Activated CD4-positive, CD25-positive, alpha-beta regulatory T cell treated with anti-CD3 and anti-CD28 coated beads, Interleukin-2, amount 50 U/mL, for 16 hours (primary cell): ENCODE data around the gene CT45A5.
"Not testable (repeated sequence)": the region's sequence is repeated elsewhere in the genome, so short reads cannot be mapped to it uniquely, and the experiment has no call there.

Experiments used
- DNase-seq: peaks from one replicate; pipeline ENCODE4 v3.0.0-alpha.2; 2020; ENCODE audit warnings: low read depth, low spot score

Gene CT45A5, protein sequence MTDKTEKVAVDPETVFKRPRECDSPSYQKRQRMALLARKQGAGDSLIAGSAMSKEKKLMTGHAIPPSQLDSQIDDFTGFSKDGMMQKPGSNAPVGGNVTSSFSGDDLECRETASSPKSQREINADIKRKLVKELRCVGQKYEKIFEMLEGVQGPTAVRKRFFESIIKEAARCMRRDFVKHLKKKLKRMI

DNA sequence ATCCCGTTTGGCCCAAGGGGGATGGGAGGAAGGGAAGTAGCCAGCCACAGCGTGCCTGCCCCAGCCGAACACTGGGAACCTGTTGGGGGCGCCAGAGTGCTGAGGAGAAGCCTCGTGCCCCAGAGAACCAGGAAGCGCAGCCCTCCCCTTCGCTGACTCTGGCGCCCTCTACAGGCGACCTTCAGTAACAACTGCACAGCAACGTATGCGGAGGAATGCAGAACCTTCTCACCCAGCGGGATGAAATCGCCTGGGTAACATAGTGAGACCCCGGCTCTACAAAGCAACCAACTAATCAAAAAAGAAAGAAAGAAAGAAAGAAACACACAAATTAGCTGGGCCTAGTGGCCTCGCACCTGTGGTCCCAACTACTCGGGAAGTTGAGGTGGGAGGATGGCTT lies at the start of gene CT45A5:
TSS of gene CT45A5 (minus strand) at position 101 of the 400 bp plus-strand sequence. CDS start 3,774 bp downstream, outside the sequence.
- not testable (repeated sequence) for DNase-seq

DNA sequence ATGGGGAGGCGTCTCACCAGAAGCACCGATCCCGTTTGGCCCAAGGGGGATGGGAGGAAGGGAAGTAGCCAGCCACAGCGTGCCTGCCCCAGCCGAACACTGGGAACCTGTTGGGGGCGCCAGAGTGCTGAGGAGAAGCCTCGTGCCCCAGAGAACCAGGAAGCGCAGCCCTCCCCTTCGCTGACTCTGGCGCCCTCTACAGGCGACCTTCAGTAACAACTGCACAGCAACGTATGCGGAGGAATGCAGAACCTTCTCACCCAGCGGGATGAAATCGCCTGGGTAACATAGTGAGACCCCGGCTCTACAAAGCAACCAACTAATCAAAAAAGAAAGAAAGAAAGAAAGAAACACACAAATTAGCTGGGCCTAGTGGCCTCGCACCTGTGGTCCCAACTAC lies 34.6 kb upstream of the CT45A5 start, which contains the start of gene CT45A2:
TSS of gene CT45A2 (minus strand) at position 101 of the 400 bp plus-strand sequence. CDS start 3,747 bp downstream, outside the sequence.
- DNase-seq, result not testable (repeated sequence)

- not testable (repeated sequence) for DNase-seq
Measured at GRCh38 chrX:135802687-135803086, 17.4 kb upstream of the CT45A5 start, which contains the start of gene CT45A6. CT45A6 (minus strand) TSS chrX:135802787; CDS start chrX:135798993, 3,794 bp downstream.

- not testable (repeated sequence) for DNase-seq
Measured at GRCh38 chrX:135768091-135768490, 17.2 kb downstream of the CT45A5 start, which contains the start of gene CT45A3. CT45A3 (minus strand) TSS chrX:135768191; CDS start chrX:135764444, 3,747 bp downstream.

GRCh38 chrX:135744739-135745138 lies 40.6 kb downstream of the CT45A5 start:
- DNase-seq, result not testable (repeated sequence)

DNA sequence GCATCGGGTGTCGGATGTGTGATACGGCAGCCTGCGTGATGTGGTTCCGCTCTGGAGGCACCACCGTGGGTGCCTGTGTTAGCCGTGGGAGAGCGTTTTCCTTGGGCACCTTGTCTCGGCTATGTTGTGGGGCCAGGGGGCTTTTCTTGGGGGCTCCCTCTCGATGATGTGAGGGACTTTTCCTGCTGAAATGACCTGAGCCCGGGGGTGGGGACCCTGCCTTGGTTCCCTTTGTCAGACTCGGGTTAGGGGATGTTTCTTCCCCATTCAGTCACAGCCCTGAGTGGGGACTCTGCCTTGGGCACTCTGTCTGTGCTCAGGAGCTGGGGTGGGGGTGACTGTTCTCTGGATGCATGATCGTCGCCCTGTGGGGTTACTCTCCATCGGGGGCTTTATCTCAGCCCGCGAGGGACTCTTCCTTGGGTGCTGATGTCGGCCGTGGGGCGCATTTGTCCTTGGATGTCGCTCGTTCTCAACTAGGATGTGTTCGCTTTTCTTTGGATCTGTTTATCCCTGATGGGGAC lies 44.0 kb downstream of the CT45A5 start:
- DNase-seq, result no peak

DNA sequence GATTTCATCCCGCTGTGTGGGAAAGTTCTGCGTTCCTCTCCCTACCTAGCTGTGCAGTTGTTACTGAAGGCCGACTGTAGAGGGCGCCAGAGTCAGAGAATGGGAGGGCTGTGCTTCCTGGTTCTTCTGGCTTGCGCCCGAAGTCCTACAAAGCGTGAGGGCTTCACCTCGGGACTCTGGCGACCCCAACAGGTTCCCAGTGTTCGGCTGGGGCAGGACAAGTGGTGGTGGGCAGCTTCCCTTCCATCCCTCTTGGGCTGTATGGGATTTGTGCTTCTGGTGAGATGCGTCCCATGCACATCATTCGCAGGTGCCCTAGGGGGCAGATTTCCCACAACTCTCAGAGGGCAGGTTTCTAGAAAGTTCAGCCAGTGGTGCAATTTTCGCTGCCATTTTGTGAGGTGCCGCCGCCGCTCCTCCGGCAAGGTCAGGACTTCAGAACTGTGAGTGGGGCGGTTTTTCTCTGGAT lies 44.6 kb downstream of the CT45A5 start:
- no peak for DNase-seq

GRCh38 chrX:135737366-135738071 lies 47.8 kb downstream of the CT45A5 start:
- DNase-seq, result no peak

GRCh38 chrX:135734666-135735065 lies 50.6 kb downstream of the CT45A5 start:
- DNase-seq, result not testable (repeated sequence)
